Endothelial cell of hepatic sinusoid (primary cell): Measurements from ENCODE around the gene KRT33A.
"Not testable (repeated sequence)": the region's sequence is repeated elsewhere in the genome, so short reads cannot be mapped to it uniquely, and the experiment has no call there.

Experiments
- in situ Hi-C: cut with HindIII; loops from 2 replicates; pipeline ENCODE4 v1.10.0; 2017; ENCODE audit warnings: low sequenced_read_pairs

KRT33A gene

DNA sequence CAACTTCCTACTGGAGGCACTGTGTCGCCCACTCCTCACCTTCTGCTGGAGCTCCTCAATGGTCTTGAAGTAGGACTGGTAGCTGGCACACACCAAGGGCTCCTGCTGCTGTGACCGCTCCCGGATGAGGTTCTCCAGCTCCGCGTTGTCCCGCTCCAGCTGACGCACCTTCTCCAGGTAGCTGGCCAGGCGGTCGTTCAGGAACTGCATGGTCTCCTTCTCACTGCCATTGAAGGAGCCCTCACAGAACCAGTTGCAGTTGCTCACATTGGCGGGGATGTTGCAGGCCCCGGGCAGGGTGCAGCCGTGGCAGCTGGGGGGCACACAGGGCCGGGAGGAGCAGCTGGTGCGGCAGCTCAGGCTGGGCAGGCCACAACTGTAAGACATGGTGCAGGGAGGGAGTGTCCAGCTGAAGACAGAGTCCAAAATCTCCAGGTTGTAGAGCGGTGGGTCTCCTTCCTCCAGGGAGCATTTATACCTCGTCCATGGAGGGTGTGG, at the start of gene KRT33A:
TSS of gene KRT33A (minus strand) at position 448 of the 498 bp plus-strand sequence. CDS start at position 387, 61 bp downstream.
- in situ Hi-C loops: not testable (repeated sequence)

GRCh38 chr17:41396996-41397660, 46.5 kb upstream of the KRT33A start, which contains the start of gene KRT31:
Gene KRT31 (minus strand): TSS chr17:41397608. CDS start chr17:41397539, 69 bp downstream.
- in situ Hi-C loops: no loop called here

DNA sequence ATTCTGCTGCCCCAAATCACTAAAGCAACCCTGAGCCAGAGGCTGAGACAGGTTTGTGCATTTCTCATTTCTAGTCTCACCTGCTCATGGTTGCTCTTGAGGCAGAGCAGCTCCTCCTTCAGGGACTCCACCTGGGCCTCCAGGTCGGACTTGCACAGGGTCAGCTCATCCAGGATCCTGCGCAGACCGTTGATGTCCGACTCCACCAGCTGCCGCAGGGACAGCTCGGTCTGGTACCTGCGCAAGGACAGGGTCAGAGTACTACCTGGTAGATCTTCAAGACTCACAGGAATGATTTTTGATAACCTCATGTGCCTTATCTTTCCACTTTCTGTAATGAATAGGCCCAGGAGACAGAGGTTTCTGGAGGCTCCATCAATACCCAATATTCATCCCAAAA, 45.7 kb upstream of the KRT33A start:
- in situ Hi-C loops: no loop called here

GRCh38 chr17:41395611-41396010, 45.0 kb upstream of the KRT33A start:
- in situ Hi-C loops: no loop called here

- in situ Hi-C loops: not testable (repeated sequence)
These were observed 44.4 kb upstream of the KRT33A start for GRCh38 chr17:41395044-41395443.

- in situ Hi-C loops: no loop called here
These were observed 43.8 kb upstream of the KRT33A start for GRCh38 chr17:41394254-41394996.

- in situ Hi-C loops: no loop called here
These were observed 43.2 kb upstream of the KRT33A start for GRCh38 chr17:41393826-41394225.

- in situ Hi-C loops: no loop called here
These were observed 42.7 kb upstream of the KRT33A start for GRCh38 chr17:41393294-41393693.

DNA sequence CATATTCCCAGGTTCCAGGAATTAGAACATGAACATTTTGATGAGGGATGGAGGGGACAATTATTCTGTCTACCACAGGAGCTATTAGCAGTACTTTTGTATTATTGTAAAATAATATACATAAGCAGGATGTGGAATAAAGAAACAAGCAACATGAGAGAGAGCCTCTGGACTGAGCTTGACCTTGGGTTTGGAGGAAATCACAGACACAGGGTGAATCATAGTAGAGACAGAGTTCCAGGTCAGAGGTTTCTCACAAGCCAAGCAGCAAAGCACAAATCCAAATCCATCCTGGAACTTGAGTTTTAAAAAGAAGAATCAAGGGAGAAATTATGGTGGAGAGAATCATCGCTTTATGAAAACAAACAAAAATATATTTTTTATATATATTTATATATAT, 41.6 kb upstream of the KRT33A start:
- in situ Hi-C loops: no loop called here

DNA sequence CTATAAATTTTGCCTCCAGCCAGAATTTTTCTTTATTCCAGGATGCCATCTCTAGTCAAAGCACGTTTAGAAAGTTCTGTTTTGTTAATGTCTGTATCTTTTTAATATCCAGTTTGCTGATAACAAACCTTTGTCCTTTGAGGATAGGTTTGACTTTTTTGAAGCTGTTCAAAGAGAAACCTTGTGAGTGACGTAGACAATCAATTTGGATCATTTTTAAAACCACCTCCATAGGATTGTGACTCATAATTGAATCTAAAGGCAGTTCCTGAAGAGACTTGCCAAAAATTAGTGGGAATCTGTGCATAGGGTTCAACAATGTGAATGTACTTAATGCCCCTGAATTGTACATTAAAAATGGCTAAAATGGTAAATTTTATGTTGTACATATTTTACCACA, 40.9 kb upstream of the KRT33A start:
- in situ Hi-C loops: no loop called here

DNA sequence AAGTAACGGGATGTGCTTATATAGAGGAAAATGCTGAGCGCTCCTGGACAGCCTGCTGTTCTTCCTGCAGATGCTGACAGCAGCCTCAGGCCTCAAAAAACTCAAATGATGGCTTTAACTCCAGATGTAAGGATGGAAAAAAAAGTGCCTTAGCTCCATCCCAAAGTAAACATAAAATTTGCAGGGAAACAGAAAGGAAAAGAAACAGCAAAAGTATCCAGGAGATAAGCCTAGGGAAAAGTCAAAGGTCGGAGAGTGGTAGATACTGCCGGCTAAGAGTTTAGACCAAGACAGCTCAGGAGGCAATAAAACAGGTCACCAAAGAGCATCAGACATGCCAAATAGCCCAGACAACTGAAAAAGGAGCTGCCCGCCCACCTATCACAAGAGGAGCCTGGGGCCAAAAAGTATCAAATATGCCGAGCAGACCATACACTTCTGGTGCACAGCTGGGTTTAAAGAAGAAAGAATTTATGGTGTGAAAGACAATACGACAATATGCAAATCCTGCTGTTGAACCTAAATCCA, 39.8 kb upstream of the KRT33A start:
- in situ Hi-C loops: no loop called here

DNA sequence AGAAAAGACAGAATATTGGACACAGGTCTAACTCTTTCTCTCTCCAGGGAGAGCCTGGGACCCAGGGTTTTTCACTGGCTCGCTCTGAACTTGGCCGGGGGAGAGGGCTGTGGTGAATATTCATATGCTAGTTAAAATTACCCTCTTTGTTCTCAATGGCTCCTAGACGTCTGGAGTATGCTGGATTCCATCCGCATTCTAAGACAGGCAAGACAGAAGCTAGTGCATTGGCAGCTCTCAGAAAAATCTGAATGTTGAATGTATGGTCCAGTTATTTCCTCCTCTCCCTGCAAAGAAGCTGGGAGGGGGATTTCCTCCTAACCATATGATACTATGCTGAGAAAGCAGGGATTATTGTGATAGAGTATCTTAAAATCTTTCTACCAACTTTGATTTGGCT, 37.0 kb upstream of the KRT33A start:
- in situ Hi-C loops: no loop called here

DNA sequence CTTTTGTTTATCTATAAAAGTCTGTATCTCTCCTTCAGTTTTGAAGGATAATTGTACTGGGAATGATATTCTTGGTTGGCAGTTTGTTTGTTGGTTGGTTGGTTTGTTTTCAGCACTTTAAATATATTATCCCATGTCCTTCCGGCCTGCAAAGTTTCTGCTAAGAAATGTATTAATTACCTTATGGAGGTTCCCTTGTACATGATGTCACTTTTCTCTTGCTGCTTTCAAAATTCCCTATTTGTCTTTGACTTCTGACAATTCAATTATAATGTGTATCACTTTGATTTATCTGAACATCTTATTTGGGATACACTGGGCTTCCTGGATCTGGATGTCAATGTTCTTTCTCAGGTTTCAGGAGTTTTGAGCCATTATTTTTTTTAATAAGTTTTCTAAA, 35.6 kb upstream of the KRT33A start:
- in situ Hi-C loops: no loop called here

DNA sequence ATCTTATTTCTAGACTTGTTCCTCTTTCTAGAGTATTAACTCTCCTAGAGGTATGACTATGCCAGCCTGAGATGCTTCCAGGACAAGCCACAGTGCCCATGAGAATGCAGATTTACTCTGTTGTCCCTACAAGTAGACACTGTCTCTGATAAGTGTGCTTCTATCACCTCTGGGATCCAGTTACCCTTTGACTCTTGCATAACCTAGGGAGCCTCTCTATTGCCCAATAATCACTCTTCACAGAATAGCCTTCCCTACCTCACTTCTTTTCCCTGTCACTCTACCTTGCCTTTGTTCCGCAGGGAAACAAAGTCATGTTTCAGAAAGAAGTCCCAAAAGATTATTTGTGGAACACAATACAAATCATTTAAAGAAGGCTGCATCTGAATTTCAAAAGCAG, 33.1 kb upstream of the KRT33A start:
- in situ Hi-C loops: no loop called here

DNA sequence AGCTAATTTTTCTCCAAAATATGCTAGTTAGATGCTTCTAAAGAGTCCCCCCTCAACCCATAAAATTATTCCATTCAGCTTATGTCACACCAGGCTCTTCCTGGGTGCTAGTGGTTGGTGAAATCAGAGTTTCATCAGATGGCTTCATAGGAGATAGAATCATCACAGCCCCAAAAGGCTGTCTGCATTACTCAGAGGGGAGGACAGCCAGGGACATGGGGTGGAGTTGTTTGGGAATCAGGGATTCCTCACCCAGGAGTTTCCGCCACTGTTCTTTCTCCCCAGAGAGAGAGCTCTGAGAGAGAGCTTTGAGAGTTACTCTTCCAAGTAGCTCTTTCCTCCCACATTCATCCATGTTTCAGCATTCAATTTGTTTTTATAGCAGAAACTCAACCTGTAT, 31.8 kb upstream of the KRT33A start:
- in situ Hi-C loops: no loop called here

DNA sequence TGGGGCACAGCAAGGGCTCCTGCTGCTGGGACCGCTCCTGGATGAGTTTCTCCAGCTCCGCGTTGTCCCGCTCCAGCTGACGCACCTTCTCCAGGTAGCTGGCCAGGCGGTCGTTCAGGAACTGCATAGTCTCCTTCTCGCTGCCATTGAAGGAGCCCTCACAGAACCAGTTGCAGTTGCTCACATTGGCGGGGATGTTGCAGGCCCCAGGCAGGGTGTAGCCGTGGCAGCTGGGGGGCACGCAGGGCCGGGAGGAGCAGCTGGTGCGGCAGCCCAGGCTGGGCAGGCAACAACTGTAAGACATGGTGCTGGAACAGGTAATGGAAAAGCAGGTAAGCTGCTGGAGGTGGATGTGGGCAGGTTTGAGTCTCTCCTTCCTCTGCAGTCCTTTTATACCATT, 31.3 kb upstream of the KRT33A start, which contains the start of gene KRT34:
TSS of gene KRT34 (minus strand) at position 364 of the 400 bp plus-strand sequence. CDS start at position 304, 60 bp downstream.
- in situ Hi-C loops: not testable (repeated sequence)

DNA sequence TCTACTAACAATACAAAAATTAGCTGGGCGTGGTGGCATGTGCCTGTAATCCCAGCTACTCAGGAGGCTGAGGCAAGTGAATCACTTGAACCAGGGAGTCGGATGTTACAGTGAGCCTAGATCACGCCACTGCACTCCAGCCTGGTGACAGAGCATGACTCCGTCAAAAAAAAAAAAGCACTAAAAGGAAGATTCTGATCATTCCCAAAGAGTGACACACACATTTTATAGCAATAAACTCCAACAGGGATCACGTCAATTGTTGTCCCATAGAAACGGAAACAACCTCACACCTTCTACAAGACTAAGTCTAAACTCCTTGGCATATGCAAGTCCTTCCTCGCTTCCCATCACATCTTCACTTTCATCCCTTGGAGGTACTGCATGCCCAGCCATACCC, 29.5 kb upstream of the KRT33A start:
- in situ Hi-C loops: not testable (repeated sequence)

- in situ Hi-C loops: no loop called here
These were observed 26.9 kb upstream of the KRT33A start for GRCh38 chr17:41377546-41377945.

GRCh38 chr17:41369713-41370112, 19.1 kb upstream of the KRT33A start, which contains the start of gene KRT33B:
Gene KRT33B (minus strand): TSS chr17:41369813. CDS start chr17:41369750, 63 bp downstream.
- in situ Hi-C loops: loop anchor here (5.0 kb wide), 1 partner anchor 38 kb away; no protein-coding TSS in a partner anchor

DNA sequence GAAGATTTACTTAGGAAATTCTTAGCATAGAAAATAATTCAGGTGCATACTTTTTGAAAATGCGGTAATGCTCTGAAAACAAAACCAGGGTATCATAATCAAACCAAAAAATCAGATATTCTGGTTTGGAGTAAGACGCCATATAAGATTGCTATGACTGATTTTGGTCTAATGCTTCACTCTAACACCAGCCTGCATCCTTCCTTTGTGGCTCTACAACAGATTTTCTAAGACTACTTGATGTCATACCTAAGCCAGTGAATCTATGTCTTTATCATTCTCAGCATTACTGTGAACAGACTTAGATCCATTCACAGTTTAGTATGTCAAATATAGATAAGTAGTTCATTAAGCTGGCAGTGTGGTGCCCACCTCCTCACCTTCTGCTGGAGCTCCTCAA, 18.4 kb upstream of the KRT33A start:
- in situ Hi-C loops: no loop called here

- in situ Hi-C loops: no loop called here
These were observed 16.9 kb upstream of the KRT33A start for GRCh38 chr17:41367426-41368075.
